K562 (cell line): ENCODE data around the gene SMAP2. TPM values are rescaled to one million over a fixed set of nuclear protein-coding genes. Genes with fewer than 3 reads are reported as not detected.

ENCODE experiments used
- BRD4 ChIP-seq: fragments of 200-600 bp; sonication (generic); IDR thresholded peaks from 2 replicates; pipeline ENCODE4 v1.6.1; 2017; ENCODE audit warnings: inconsistent platforms
- CEBPG ChIP-seq, 3 experiments: fragments of 200-800 bp in 1 of 3; sonication (Bioruptor generic) in 1 of 3; sonication (generic) in 1 of 3; formaldehyde crosslinking in 1 of 3; IDR thresholded peaks in 2 of 3; conservative IDR thresholded peaks in 1 of 3; 2 replicates each; pipeline versions ENCODE4 v1.6.1 to v1.8.0; 2016 to 2022; ENCODE audit warnings: missing compliant biosample characterization in 2 of 3, missing genetic modification characterization in 2 of 3, mild to moderate bottlenecking in 1 of 3, missing genetic modification reagents in 1 of 3
- GABPA ChIP-seq: fragments of 200-800 bp; sonication (Bioruptor generic); conservative IDR thresholded peaks from 2 replicates; pipeline ENCODE4 v1.6.1; 2016; ENCODE audit warnings: low read depth, missing genetic modification characterization, missing compliant biosample characterization
- L3MBTL2 ChIP-seq: fragments of 450-650 bp; IDR thresholded peaks from 2 replicates; pipeline ENCODE4 v1.6.1; 2016; ENCODE audit warnings: mild to moderate bottlenecking, moderate library complexity
- MYBL2 ChIP-seq, 2 experiments: fragments of 450-650 bp in 1 of 2; sonication (generic) in 1 of 2; formaldehyde crosslinking in 1 of 2; IDR thresholded peaks; 2 replicates each; pipeline versions ENCODE4 v1.6.1 to v1.8.1; 2017 to 2022; ENCODE audit warnings: borderline replicate concordance in 1 of 2, inconsistent platforms in 1 of 2, low read depth in 1 of 2, mild to moderate bottlenecking in 1 of 2, missing genetic modification reagents in 1 of 2, moderate library complexity in 1 of 2
- PRPF4 ChIP-seq: fragments of 200-400 bp; formaldehyde crosslinking; IDR thresholded peaks from one replicate; pipeline ENCODE4 v1.6.1; 2017; ENCODE audit warnings: low read length, low read depth, mild to moderate bottlenecking; ENCODE audit not compliant: insufficient read depth, poor library complexity, severe bottlenecking
- ZNF232 ChIP-seq: sonication (generic); formaldehyde crosslinking; IDR thresholded peaks from 2 replicates; pipeline ENCODE4 v1.8.0; 2022; ENCODE audit warnings: mild to moderate bottlenecking, missing genetic modification reagents
- polyA plus RNA-seq, 8 experiments: library from polyadenylated mRNA; depleted of rRNA in 4 of 8; stranded (reverse) in 5 of 8; unstranded in 3 of 8; fragments of >200 nt; fragmentation: Nextera tagmentation in 2 of 8; fragmentation: Illumina TruSeq in 1 of 8; extraction: Ambion mirVana in 2 of 8; extraction: Trizol in 1 of 8; gene quantifications; 2 replicates each; pipeline versions ENCODE4 v1.2.1 to v1.2.3, GENCODE V29; 2011 to 2014; ENCODE audit warnings: inconsistent platforms in 1 of 8, missing spikeins in 1 of 8
- total RNA-seq, 7 experiments: library from RNA; depleted of rRNA in 6 of 7; stranded (reverse); fragments of >200 nt in 6 of 7; fragmentation: Illumina TruSeq in 2 of 7; extraction: Trizol in 2 of 7; gene quantifications; 2 replicates each; pipeline versions ENCODE4 v1.2.1 to v1.2.3, GENCODE V29; 2011 to 2021; ENCODE audit warnings: low replicate concordance in 1 of 7
- TF ChIP-seq, protein P1 (sequence below): sonication (generic); formaldehyde crosslinking; IDR thresholded peaks from 2 replicates; pipeline ENCODE4 v1.9.0; 2022; ENCODE audit warnings: mild to moderate bottlenecking, missing genetic modification reagents
- TF ChIP-seq, protein P2 (sequence below): fragments of 250-450 bp; sonication (Bioruptor Pico); IDR thresholded peaks from 2 replicates; pipeline ENCODE4 v1.5.0; 2021; ENCODE audit warnings: mild to moderate bottlenecking, borderline replicate concordance

Gene SMAP2
- total and polyA plus RNA-seq, 9 of the 15 experiments (the other 6 are each of a cell fraction or from before 2014, with no cell fraction given), result 38.7 to 212 (median 94.1) TPM

DNA sequence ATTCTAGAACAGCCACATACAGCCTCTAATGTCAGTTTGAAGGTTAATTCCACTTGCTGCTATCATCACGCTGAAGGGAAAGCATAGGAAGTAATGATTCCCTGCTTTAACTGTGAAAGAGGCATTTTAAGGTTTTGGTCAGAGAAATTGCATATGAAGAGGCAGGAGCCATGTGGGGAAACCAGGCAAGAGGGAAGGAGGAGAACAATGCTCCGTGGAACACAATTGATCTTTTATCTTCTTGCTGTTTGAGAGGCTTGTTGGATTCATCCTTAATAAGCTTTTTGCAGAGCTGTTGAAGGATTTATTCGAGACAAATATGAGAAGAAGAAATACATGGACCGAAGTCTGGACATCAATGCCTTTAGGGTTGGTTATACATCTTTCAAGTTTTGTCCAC is 35.9 kb downstream of the SMAP2 start (continued):
- no peak for TF ChIP-seq L3MBTL2
- TF ChIP-seq ZNF232 (CRISPR knock-in tag), result no peak
- TF ChIP-seq, protein P1, sequence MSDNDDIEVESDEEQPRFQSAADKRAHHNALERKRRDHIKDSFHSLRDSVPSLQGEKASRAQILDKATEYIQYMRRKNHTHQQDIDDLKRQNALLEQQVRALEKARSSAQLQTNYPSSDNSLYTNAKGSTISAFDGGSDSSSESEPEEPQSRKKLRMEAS (CRISPR knock-in tag), result no peak
- TF ChIP-seq BRD4, result no peak
- TF ChIP-seq, protein P2, sequence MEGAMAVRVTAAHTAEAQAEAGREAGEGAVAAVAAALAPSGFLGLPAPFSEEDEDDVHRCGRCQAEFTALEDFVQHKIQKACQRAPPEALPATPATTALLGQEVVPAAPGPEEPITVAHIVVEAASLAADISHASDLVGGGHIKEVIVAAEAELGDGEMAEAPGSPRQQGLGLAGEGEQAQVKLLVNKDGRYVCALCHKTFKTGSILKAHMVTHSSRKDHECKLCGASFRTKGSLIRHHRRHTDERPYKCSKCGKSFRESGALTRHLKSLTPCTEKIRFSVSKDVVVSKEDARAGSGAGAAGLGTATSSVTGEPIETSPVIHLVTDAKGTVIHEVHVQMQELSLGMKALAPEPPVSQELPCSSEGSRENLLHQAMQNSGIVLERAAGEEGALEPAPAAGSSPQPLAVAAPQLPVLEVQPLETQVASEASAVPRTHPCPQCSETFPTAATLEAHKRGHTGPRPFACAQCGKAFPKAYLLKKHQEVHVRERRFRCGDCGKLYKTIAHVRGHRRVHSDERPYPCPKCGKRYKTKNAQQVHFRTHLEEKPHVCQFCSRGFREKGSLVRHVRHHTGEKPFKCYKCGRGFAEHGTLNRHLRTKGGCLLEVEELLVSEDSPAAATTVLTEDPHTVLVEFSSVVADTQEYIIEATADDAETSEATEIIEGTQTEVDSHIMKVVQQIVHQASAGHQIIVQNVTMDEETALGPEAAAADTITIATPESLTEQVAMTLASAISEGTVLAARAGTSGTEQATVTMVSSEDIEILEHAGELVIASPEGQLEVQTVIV (CRISPR knock-in tag), result no peak
- TF ChIP-seq MYBL2 (IDR thresholded peaks at IDR 0.05; ENCODE audit: low read depth), result no peak
- no peak for TF ChIP-seq MYBL2 (CRISPR knock-in tag; IDR thresholded peaks at IDR 0.05; ENCODE audit: borderline replicate concordance)
- TF ChIP-seq PRPF4, result no peak
- no peak for TF ChIP-seq CEBPG (CRISPR knock-in tag; IDR thresholded peaks at IDR 0.05)
- TF ChIP-seq CEBPG (tag; conservative IDR thresholded peaks at IDR 0.05 in 1 of 2, IDR thresholded peaks at IDR 0.05 in 1 of 2), result no peak
- TF ChIP-seq GABPA (tag), result no peak
